GM12873 (cell line): ENCODE results near the gene KCTD5.

ENCODE experiments used
- CTCF ChIP-seq: IDR thresholded peaks from 2 replicates; pipeline ENCODE4 v1.5.1; 2012; ENCODE audit warnings: low read depth, mild to moderate bottlenecking, moderate library complexity, low read length, control low read depth; ENCODE audit not compliant: insufficient read depth; ENCODE audit errors: missing control alignments

KCTD5 gene

GRCh38 chr16:2715519-2715918 lies 33.2 kb downstream of the KCTD5 start:
- no peak for TF ChIP-seq CTCF

- TF ChIP-seq CTCF, result no peak
These were observed 33.9 kb downstream of the KCTD5 start for GRCh38 chr16:2715966-2716885.

- no peak for TF ChIP-seq CTCF
These were observed 34.6 kb downstream of the KCTD5 start for GRCh38 chr16:2716948-2717347.

- no peak for TF ChIP-seq CTCF
These were observed 35.3 kb downstream of the KCTD5 start for GRCh38 chr16:2717383-2718263.

- TF ChIP-seq CTCF, result no peak
These were observed 37.2 kb downstream of the KCTD5 start for GRCh38 chr16:2719328-2720063.

GRCh38 chr16:2720064-2720457 lies 37.7 kb downstream of the KCTD5 start, which contains the start of gene PRSS27:
Gene PRSS27 (minus strand): TSS chr16:2720224. CDS start chr16:2720160, 64 bp downstream.
- no peak for TF ChIP-seq CTCF
